ENCODE measurements around the gene UTP14A. TPM values are rescaled to one million over a fixed set of nuclear protein-coding genes. Genes with fewer than 3 reads are reported as not detected.
"Not testable (repeated sequence)": the region's sequence is repeated elsewhere in the genome, so short reads cannot be mapped to it uniquely, and the experiment has no call there.

Gene UTP14A
- 13.9 TPM for total RNA-seq

GRCh38 chrX:129905787-129906580 lies at the start of gene UTP14A:
Gene UTP14A (plus strand): TSS chrX:129906164. CDS start chrX:129906211, 47 bp downstream.
- intact Hi-C loops (cut with DNase I), result no loop called here
- ATAC-seq (peak; percentile 98), DNase-seq (ENCODE audit: low spot score) (peak; percentile 90)

- intact Hi-C loops (cut with DNase I); ATAC-seq; DNase-seq (ENCODE audit: low spot score): not testable (repeated sequence)
These were observed 46.8 kb upstream of the UTP14A start for GRCh38 chrX:129859134-129859533.

GRCh38 chrX:129866321-129866720 lies 39.6 kb upstream of the UTP14A start:
- DNase-seq (ENCODE audit: low spot score); ATAC-seq; intact Hi-C loops (cut with DNase I): not testable (repeated sequence)

- ATAC-seq (no peak), DNase-seq (ENCODE audit: low spot score) (no peak)
- intact Hi-C loops (cut with DNase I), result no loop called here
These were observed 33.4 kb upstream of the UTP14A start for GRCh38 chrX:129872524-129872923.

GRCh38 chrX:129875669-129876068 lies 30.3 kb upstream of the UTP14A start:
- intact Hi-C loops (cut with DNase I), result no loop called here
- ATAC-seq (no peak), DNase-seq (ENCODE audit: low spot score) (no peak)

- intact Hi-C loops (cut with DNase I), result no loop called here
- ATAC-seq, result no peak
- DNase-seq (ENCODE audit: low spot score), result no peak
These were observed 29.1 kb upstream of the UTP14A start for GRCh38 chrX:129876771-129877305.

GRCh38 chrX:129877401-129877800 lies 28.6 kb upstream of the UTP14A start:
- DNase-seq (ENCODE audit: low spot score), result no peak
- intact Hi-C loops (cut with DNase I), result no loop called here
- no peak for ATAC-seq

GRCh38 chrX:129900054-129900453 lies 5.9 kb upstream of the UTP14A start:
- DNase-seq (ENCODE audit: low spot score), result no peak
- no peak for ATAC-seq
- intact Hi-C loops (cut with DNase I), result no loop called here

GRCh38 chrX:129908636-129909035 lies 2.7 kb downstream of the UTP14A start:
- intact Hi-C loops (cut with DNase I), result no loop called here
- ATAC-seq (no peak), DNase-seq (ENCODE audit: low spot score) (no peak)

GRCh38 chrX:129925305-129926092 lies 19.5 kb downstream of the UTP14A start:
- intact Hi-C loops (cut with DNase I), result loop anchor here (5.0 kb wide), 1 partner anchor 137 kb away; no protein-coding TSS in a partner anchor
- DNase-seq (ENCODE audit: low spot score), result peak; percentile 82
- peak; percentile 85 for ATAC-seq

- intact Hi-C loops (cut with DNase I), result no loop called here
- ATAC-seq, result no peak
- no peak for DNase-seq (ENCODE audit: low spot score)
These were observed 25.0 kb downstream of the UTP14A start for GRCh38 chrX:129930941-129931410.

GRCh38 chrX:129931411-129932015 lies 25.5 kb downstream of the UTP14A start:
- peak; percentile 94 for DNase-seq (ENCODE audit: low spot score)
- peak; percentile 95 for ATAC-seq
- intact Hi-C loops (cut with DNase I), result no loop called here

- DNase-seq (ENCODE audit: low spot score), result peak; percentile 92
- intact Hi-C loops (cut with DNase I), result no loop called here
- peak; percentile 88 for ATAC-seq
These were observed 26.3 kb downstream of the UTP14A start for GRCh38 chrX:129932016-129932820.

- ATAC-seq (no peak), DNase-seq (ENCODE audit: low spot score) (peak; percentile 65)
- intact Hi-C loops (cut with DNase I), result no loop called here
These were observed 26.9 kb downstream of the UTP14A start for GRCh38 chrX:129932821-129933321.

- intact Hi-C loops (cut with DNase I), result no loop called here
- DNase-seq (ENCODE audit: low spot score) (no peak), ATAC-seq (no peak)
These were observed 27.7 kb downstream of the UTP14A start for GRCh38 chrX:129933700-129934099.

GRCh38 chrX:129934461-129934860 lies 28.5 kb downstream of the UTP14A start:
- no peak for ATAC-seq
- intact Hi-C loops (cut with DNase I), result no loop called here
- DNase-seq (ENCODE audit: low spot score), result no peak

GRCh38 chrX:129934952-129935351 lies 29.0 kb downstream of the UTP14A start:
- ATAC-seq (no peak), DNase-seq (ENCODE audit: low spot score) (no peak)
- intact Hi-C loops (cut with DNase I), result no loop called here

GRCh38 chrX:129938081-129938480 lies 32.1 kb downstream of the UTP14A start:
- intact Hi-C loops (cut with DNase I), result no loop called here
- no peak for DNase-seq (ENCODE audit: low spot score)
- no peak for ATAC-seq
